Non-pigmented ciliary epithelial cell (primary cell): Measurements from ENCODE around the gene HLCS.

Source experiments
- DNase-seq: peaks from one replicate; pipeline ENCODE4 v3.0.0-alpha.2; 2010; ENCODE audit warnings: low read depth

Gene HLCS

DNA sequence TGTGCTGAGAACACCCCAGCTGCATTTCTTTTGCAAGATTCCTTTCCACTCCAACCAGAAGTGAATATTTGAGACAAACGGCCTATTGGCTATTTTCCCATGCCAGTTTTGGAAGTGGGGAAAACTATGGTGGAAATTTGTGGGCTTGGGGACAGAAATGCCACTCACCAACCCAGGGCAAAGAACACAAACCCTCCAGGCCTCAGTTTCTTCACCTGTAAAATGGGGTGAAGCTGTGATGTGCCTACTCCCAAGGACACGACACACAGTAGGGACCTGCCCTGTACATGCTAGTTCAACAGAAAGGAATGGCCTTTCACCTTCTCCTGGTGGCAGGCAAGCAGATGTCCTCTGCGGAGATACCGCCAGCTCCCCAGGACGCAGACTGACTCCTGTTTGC is 221.0 kb downstream of the HLCS start:
- no peak for DNase-seq

- no peak for DNase-seq
Measured at GRCh38 chr21:36744560-36745231, 221.8 kb downstream of the HLCS start.

GRCh38 chr21:36744190-36744559 is 222.3 kb downstream of the HLCS start:
- no peak for DNase-seq

DNA sequence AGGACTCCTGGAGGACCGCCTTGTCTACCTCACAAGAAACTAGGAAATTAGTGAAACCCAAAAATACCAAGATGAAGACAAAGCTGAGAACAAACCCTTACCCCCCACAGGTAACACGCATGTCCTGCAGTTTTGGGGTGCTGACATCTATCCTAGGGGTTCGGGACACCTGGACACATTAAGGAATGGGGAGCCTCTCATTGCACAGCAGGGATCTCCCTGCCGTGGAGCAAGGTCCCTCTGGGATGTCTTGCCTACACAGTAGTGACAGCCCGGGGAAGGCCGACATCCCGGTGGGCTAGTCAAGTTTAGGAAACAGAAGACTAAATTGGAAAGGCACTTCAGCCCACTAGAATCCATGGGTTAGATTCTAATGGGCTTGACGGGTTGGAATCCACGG is 223.0 kb downstream of the HLCS start:
- DNase-seq, result no peak

GRCh38 chr21:36743008-36743407 is 223.5 kb downstream of the HLCS start:
- no peak for DNase-seq

GRCh38 chr21:36741506-36741905 is 225.0 kb downstream of the HLCS start:
- no peak for DNase-seq

GRCh38 chr21:36738489-36739126 is 227.9 kb downstream of the HLCS start:
- DNase-seq, result no peak

DNA sequence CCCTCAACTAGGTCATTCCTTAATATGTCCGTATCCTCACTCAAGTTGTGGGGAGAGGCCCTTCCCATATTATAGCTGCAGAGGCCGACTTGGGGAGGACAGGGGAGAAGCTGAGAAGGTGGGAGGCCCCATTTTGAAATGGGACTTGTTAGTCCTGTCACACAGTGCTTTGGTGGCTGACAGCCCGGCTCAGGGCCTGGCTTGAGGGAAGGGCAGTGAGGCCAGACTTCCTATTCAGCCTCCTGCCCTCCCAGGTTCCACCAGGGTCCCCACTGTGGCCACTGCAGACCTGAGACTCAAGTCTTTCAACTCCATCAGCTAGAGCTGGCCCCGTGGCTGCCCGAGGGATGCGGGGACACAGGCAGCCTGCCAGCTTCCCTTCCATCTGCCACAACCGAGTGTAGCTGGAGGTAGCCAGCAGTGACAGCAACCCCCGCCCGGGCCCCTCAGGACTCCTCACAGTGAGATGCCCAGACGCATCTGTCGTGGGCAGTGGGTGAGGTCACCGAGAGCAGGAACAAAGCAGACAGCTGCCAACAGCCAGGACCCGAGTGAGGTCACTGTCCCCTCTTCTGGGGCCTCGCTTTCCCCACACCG is 230.6 kb downstream of the HLCS start:
- DNase-seq, result no peak

DNA sequence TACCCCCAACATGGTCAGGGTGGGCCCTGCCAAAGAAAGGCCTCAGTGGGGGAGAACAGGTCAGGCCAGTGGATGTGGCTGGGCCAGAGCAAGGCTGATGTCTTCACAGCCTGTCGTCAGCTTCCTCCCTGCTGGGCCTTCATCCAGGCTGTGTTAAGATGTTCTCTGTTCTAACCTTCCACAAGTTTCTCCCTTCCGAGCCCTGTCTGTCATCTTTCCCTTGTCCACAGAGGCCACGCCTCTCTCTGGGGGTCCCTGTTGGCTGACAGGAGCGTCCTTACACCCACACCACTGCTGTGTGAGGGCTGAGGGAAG is 231.3 kb downstream of the HLCS start:
- no peak for DNase-seq

DNA sequence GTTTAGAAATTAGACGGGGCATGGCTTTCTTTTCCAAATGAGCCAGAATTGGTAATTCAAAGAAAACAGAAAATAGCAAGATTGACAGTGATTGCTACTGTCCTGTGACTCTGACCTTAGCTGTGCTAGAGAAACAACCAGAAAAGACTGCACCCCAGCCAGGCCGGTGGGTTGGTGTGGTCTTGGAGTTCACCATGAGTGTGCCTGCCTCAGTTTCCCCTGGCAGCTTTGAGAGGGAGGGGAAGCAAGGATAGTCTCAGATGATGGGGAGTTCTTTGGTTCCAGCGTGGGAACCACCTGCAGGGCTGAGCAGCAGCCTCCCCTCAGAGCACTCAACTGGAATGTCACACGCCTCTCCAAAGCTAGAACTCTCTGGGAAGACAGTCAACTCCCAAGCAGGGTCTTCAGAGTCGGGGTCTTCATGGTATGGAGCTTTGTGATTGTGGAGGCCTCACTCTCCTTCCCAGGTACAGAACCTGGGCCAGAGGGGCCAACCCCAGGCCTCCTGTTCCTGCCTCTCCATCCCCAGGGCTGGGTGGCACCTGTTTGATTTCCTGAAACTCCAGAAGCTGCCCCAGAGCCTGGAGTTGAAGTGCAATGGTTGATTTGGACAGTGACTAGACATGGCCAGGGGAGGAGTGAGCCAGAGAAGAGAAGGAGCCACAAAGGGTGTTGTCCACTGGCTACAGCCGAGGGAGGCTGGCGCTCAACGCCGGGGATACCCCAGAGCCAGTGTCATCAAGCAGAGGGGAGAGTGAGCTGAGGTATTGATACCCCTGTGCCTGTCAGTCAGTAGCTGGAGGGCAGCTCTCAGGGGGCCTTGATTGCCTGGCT is 231.9 kb downstream of the HLCS start:
- DNase-seq, result no peak

GRCh38 chr21:36733857-36734256 is 232.6 kb downstream of the HLCS start:
- no peak for DNase-seq

- no peak for DNase-seq
Measured at GRCh38 chr21:36732761-36733160, 233.7 kb downstream of the HLCS start.

DNA sequence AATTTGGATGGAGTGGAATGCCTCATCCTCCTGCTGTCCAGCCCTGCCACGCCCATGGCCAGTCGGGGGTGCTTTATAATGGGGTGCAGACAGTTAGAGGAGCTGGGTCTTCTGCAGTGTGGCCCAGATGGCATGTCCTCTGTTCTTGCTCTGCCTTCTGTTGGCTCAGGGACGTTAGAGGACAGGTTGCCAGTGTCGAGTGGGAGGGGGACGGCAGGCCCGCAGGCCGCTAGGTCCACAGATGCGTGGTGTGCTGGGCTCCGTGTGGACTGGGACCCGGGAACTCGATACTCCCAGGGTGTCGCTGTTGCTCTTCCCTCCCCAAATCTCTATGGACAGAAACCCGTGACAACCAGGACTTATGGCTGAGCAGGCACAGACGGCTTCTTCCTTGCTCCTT is 234.3 kb downstream of the HLCS start:
- DNase-seq, result no peak

DNA sequence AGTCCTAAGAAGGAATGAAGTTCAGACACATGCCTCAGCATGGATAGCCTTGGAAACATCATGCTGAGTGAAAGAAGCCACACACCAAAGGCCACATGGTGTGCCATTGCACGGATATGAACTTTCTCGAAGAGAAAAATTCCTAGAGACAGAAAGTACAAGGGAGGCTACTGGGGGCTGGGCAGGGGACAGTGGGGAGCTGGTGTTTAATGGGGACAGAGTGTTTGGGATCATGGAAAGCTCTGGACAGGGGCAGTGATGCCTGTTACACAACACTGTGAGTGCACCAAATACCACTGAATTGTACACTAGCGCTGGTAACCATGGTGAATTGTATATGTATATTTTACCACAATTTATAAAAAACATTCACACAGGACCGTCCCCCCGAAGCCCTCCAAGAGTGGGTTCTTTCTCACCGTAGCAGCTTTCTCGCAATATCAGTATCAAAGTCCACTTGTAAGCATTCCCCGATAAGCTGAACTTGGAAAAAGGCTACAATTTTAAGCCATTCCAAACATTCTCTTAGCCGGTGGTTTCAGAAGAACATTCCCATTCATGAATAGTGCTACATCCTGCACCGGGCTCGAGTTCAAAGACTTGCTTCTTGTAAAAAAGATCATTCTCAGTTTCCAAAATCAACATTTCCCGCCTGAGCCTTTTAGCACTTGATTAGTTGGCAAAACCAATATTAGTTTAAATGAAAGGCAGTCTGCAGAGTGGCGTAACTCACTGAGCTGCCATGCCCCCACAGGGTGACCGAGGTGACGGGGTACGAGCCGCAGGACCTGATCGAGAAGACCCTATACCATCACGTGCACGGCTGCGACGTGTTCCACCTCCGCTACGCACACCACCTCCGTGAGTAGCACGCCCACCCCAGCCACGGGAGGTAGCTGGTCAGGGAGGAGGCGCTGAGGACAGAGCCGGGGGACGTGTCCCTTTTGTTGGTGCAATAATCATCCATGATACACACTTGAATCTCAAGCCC is 235.9 kb downstream of the HLCS start:
- DNase-seq, result no peak

GRCh38 chr21:36729310-36729970 is 237.0 kb downstream of the HLCS start:
- DNase-seq, result no peak

DNA sequence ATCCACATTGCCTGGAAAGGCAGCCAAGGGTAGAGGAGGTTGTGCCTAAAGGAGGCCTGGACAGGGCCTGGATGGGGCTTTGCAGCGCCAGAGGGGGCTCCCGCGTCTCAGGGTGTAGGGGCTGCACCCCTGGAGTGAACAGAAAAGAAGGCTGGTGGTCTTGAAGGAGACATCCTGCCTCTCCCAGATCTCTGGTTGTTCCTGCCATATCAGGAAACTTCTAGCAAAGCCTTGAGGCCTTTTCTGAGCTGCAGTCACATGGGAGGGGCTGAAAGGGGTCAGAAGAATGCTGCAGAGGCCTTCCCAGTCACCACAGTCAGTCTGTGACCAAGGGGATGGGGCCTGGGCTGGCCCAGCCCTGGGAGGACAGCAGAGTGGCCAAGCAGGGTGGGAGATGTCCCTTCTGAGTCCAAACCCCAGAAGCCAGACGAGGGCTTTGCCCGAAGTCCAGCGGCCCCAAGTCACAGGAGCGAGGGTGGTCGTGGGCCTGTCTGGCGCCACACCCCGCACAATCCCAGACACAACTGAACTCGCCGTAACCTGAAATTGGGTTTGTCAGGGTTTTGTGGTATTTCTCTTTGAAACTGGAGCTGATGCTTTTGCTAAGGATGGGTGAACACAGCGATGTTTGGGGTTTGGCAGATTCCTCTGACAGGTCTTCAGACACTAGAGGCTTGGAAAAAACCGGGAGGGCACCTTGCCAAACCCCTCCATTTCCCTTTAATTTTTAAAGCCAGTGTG is 237.9 kb downstream of the HLCS start:
- no peak for DNase-seq

DNA sequence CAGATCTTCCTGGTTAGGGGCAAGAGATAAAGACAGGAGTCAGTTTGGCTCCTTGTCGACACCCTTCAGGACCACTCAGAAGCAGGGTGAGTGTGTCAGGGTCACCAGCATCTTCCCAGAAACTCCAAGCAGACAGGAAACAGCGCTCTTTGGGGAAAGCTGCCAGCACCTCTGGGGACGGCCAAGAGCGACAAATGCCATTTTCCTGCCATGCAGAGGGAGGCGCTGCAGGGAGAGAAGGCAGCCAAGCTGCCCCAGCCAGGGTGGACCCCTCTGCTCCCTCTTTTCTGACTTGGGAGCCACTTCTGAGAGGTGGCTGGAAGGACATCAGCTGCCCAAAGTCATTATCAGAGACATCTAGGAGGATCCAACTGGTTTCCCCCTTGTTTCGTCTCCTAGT is 238.6 kb downstream of the HLCS start:
- no peak for DNase-seq

- DNase-seq, result no peak
Measured at GRCh38 chr21:36725793-36726386, 240.6 kb downstream of the HLCS start.

GRCh38 chr21:36724660-36725059 is 241.8 kb downstream of the HLCS start:
- DNase-seq, result no peak

DNA sequence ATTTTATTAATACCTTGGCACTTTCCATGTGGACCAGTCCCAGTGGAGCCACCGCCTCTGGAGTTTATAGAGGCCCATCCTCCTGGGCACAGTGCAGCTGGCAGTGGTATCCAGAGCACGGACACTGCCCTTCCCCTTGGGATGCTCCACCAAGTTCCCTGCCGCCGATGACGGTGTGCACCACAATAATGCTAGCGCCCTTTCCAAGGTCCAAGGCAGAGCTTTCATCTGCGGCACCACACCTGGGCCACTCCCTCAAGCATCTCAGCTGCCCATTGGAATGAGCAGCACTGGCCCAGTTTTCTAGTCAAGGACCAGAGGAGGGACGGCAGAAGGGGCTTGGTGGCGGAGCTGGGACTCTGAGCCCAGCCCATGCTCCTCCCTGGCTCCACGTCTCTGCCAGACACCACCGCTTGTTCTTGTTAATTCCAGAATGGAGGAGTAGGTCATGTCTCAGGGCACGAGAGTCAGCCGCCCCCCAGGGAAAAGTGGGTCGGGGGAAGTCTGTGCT is 243.0 kb downstream of the HLCS start:
- DNase-seq, result no peak
